CD8-positive, alpha-beta memory T cell (primary cell): Measurements from ENCODE around the gene NIM1K. TPM values are rescaled to one million over a fixed set of nuclear protein-coding genes. Genes with fewer than 3 reads are reported as not detected.

Experiments
- CTCF ChIA-PET: fragments of 350-600 bp; sonication (Branson Sonifier 250); formaldehyde crosslinking; loops from one replicate; lab custom pipeline; 2021; ENCODE audit warnings: antibody characterized with exemption; lab: Charles Lee
- POLR2A ChIA-PET: fragments of 350-600 bp; sonication (Branson Sonifier 250); formaldehyde crosslinking; loops from one replicate; lab custom pipeline; 2021; ENCODE audit warnings: antibody characterized with exemption; lab: Charles Lee
- DNase-seq, 5 donors: peaks; one replicate each; pipeline versions ENCODE4 v3.0.0 to v3.0.0-alpha.2; 2020 to 2022; ENCODE audit warnings: mixed read lengths in 1 of 5
- H3K27ac ChIP-seq: one replicate; pipeline ENCODE4 v1.7.0; 2013; ENCODE audit warnings: low read depth, mild to moderate bottlenecking, low read length, moderate library complexity
- H3K27me3 ChIP-seq: 2 replicates; pipeline ENCODE4 v1.7.0; 2013; ENCODE audit warnings: low read length, mild to moderate bottlenecking; ENCODE audit not compliant: insufficient read depth, poor library complexity, severe bottlenecking
- H3K36me3 ChIP-seq: 2 replicates; pipeline ENCODE4 v1.7.0; 2013; ENCODE audit warnings: mild to moderate bottlenecking, low read length, moderate library complexity; ENCODE audit not compliant: insufficient read depth
- H3K4me1 ChIP-seq: 2 replicates; pipeline ENCODE4 v1.7.0; 2013; ENCODE audit warnings: mild to moderate bottlenecking, low read length, moderate library complexity; ENCODE audit not compliant: insufficient read depth
- H3K4me3 ChIP-seq: 2 replicates; pipeline ENCODE4 v1.7.0; 2013; ENCODE audit warnings: mild to moderate bottlenecking, low read length
- H3K9me3 ChIP-seq: 2 replicates; pipeline ENCODE4 v1.7.0; 2013; ENCODE audit warnings: mild to moderate bottlenecking, low read length
- H3K27ac Mint-ChIP-seq, 8 donors: one replicate each; pipeline ENCODE4 v1.8.0; 2020 to 2021; ENCODE audit warnings: mixed read lengths in 8 of 8, mild to moderate bottlenecking in 6 of 8, inconsistent platforms in 3 of 8, moderate library complexity in 3 of 8
- H3K27me3 Mint-ChIP-seq, 2 donors: one replicate each; pipeline ENCODE4 v1.8.0; 2020 to 2021; ENCODE audit warnings: mixed read lengths in 2 of 2, mild to moderate bottlenecking in 1 of 2, moderate library complexity in 1 of 2
- H3K36me3 Mint-ChIP-seq, 3 donors: one replicate each; pipeline ENCODE4 v1.8.0; 2020 to 2021; ENCODE audit warnings: mixed read lengths in 3 of 3, inconsistent platforms in 1 of 3, mild to moderate bottlenecking in 1 of 3
- H3K4me1 Mint-ChIP-seq, 3 donors: one replicate each; pipeline ENCODE4 v1.8.0; 2020 to 2021; ENCODE audit warnings: mixed read lengths in 3 of 3, inconsistent platforms in 1 of 3, mild to moderate bottlenecking in 1 of 3
- H3K4me3 Mint-ChIP-seq, 7 donors: one replicate each; pipeline ENCODE4 v1.8.0; 2020 to 2021; ENCODE audit warnings: mixed read lengths in 7 of 7, mild to moderate bottlenecking in 6 of 7, moderate library complexity in 4 of 7, inconsistent platforms in 2 of 7
- H3K9me3 Mint-ChIP-seq, 5 donors: one replicate each; pipeline ENCODE4 v1.8.0; 2020 to 2022; ENCODE audit warnings: mixed read lengths in 5 of 5, mild to moderate bottlenecking in 3 of 5, moderate library complexity in 2 of 5, inconsistent platforms in 1 of 5
- polyA plus RNA-seq: library from polyadenylated mRNA; unstranded; fragments of 300-500 nt; fragmentation: Illumina TruSeq; gene quantifications from one replicate; pipeline ENCODE4 v1.2.3, GENCODE V29; 2021
- total RNA-seq, 2 experiments: library from RNA; stranded (reverse); gene quantifications; one replicate each; pipeline ENCODE4 v1.2.3, GENCODE V29; 2021

NIM1K gene
- total and polyA plus RNA-seq, 3 experiments from 2014 or later = 0.20 to 0.70 (median 0.40) TPM

- H3K9me3 ChIP-seq = no peaks in the 10 kb centered on the region
- no peaks in the 10 kb centered on the region for H3K36me3 ChIP-seq
- H3K27me3 ChIP-seq = no peaks in the 10 kb centered on the region
- H3K27ac Mint-ChIP-seq = peak overlapping the region in 1 of 8 donors; percentile 2
- H3K36me3 Mint-ChIP-seq = no peaks in the 10 kb centered on the region
- DNase-seq = no peak
- H3K27ac ChIP-seq = no peak overlapping the region
- peaks cover 0 to 5% (median 0%) of the 10 kb centered on the region in 3 donors for H3K4me1 Mint-ChIP-seq
- H3K4me3 ChIP-seq = no peak overlapping the region
- ChIA-PET CTCF (no interaction called here), POLR2A (no interaction called here)
- H3K27me3 Mint-ChIP-seq = peaks cover 0 to 3% of the 10 kb centered on the region in 2 donors
- no peaks in the 10 kb centered on the region for H3K4me1 ChIP-seq
- no peak overlapping the region for H3K4me3 Mint-ChIP-seq
- H3K9me3 Mint-ChIP-seq = no peaks in the 10 kb centered on the region
Observed at GRCh38 chr5:43233946-43234345, 41.9 kb downstream of the NIM1K start.

GRCh38 chr5:43236653-43237355 is 44.8 kb downstream of the NIM1K start:
- no peak for DNase-seq
- Histone ChIP-seq H3K27ac (no peak overlapping the region), H3K9me3 (no peaks in the 10 kb centered on the region), H3K36me3 (no peaks in the 10 kb centered on the region), H3K4me3 (no peak overlapping the region), H3K4me1 (no peaks in the 10 kb centered on the region), H3K27me3 (no peaks in the 10 kb centered on the region)
- POLR2A ChIA-PET = no interaction called here
- CTCF ChIA-PET = interaction anchor here (1.3 kb wide), 2 partner anchors 12 to 13 kb away, joined by 3 to 4 read pairs; no protein-coding TSS in a partner anchor
- H3K27ac Mint-ChIP-seq = no peak overlapping the region
- peaks cover 0 to 5% (median 0%) of the 10 kb centered on the region in 3 donors for H3K4me1 Mint-ChIP-seq
- H3K27me3 Mint-ChIP-seq = peaks cover 0 to 4% of the 10 kb centered on the region in 2 donors
- no peaks in the 10 kb centered on the region for H3K9me3 Mint-ChIP-seq
- no peak overlapping the region for H3K4me3 Mint-ChIP-seq
- H3K36me3 Mint-ChIP-seq = no peaks in the 10 kb centered on the region

- peaks cover 0 to 13% (median 3%) of the 10 kb centered on the region in 3 donors for H3K4me1 Mint-ChIP-seq
- ChIA-PET CTCF (no interaction called here), POLR2A (no interaction called here)
- H3K4me3 Mint-ChIP-seq = no peak overlapping the region
- H3K27ac Mint-ChIP-seq = no peak overlapping the region
- Histone ChIP-seq H3K27me3 (no peaks in the 10 kb centered on the region), H3K27ac (no peak overlapping the region), H3K9me3 (no peaks in the 10 kb centered on the region), H3K4me3 (no peak overlapping the region), H3K4me1 (no peaks in the 10 kb centered on the region), H3K36me3 (no peaks in the 10 kb centered on the region)
- peaks cover 21 to 51% of the 10 kb centered on the region in 2 donors for H3K27me3 Mint-ChIP-seq
- no peak for DNase-seq
- H3K9me3 Mint-ChIP-seq = no peaks in the 10 kb centered on the region
- peaks cover 0 to 2% (median 0%) of the 10 kb centered on the region in 3 donors for H3K36me3 Mint-ChIP-seq
Observed at GRCh38 chr5:43242196-43242595, 50.2 kb downstream of the NIM1K start.

DNA sequence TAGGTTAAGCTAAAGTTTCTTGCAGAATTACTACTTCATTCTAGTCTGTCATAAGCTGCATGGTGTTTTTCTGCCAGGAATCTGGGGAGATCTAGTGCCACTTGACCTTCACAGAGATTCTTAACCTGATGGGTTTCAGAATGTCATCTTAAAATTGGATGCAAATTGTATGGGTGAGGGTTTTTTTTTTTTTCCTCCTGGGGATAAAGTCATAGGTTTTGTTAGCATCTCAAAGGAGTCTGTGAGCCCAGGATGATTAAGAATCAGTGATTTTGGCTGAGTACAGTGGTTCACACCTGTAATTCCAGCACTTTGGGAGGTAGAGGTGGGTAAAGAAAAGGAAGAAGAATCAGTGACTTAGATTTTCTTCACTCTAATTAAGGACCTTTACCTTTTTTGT is 51.2 kb downstream of the NIM1K start:
- Mint-ChIP-seq H3K36me3 (peaks cover 0 to 2% (median 1%) of the 10 kb centered on the region in 3 donors), H3K4me3 (no peak overlapping the region), H3K9me3 (no peaks in the 10 kb centered on the region), H3K27ac (no peak overlapping the region), H3K4me1 (peaks cover 0 to 13% (median 3%) of the 10 kb centered on the region in 3 donors), H3K27me3 (peaks cover 21 to 54% of the 10 kb centered on the region in 2 donors)
- no peak overlapping the region for H3K27ac ChIP-seq
- ChIA-PET CTCF (interaction anchor here (0.7 kb wide), 1 partner anchor 10 kb away, joined by 3 read pairs; no protein-coding TSS in a partner anchor), POLR2A (no interaction called here)
- DNase-seq = no peak
- no peaks in the 10 kb centered on the region for H3K27me3 ChIP-seq
- H3K4me3 ChIP-seq = no peak overlapping the region
- H3K36me3 ChIP-seq = no peaks in the 10 kb centered on the region
- no peaks in the 10 kb centered on the region for H3K4me1 ChIP-seq
- H3K9me3 ChIP-seq = no peaks in the 10 kb centered on the region

GRCh38 chr5:43244823-43245565 is 53.0 kb downstream of the NIM1K start:
- no peaks in the 10 kb centered on the region for H3K9me3 ChIP-seq
- no peak for DNase-seq
- no peaks in the 10 kb centered on the region for H3K4me1 ChIP-seq
- peaks cover 0 to 13% (median 3%) of the 10 kb centered on the region in 3 donors for H3K4me1 Mint-ChIP-seq
- H3K27ac Mint-ChIP-seq = peak overlapping the region in 1 of 8 donors; percentile 25
- H3K27me3 Mint-ChIP-seq = peaks cover 21 to 53% of the 10 kb centered on the region in 2 donors
- ChIA-PET CTCF (no interaction called here), POLR2A (no interaction called here)
- H3K9me3 Mint-ChIP-seq = no peaks in the 10 kb centered on the region
- H3K27ac ChIP-seq = no peak overlapping the region
- H3K36me3 ChIP-seq = no peaks in the 10 kb centered on the region
- peaks cover 0 to 3% (median 2%) of the 10 kb centered on the region in 3 donors for H3K36me3 Mint-ChIP-seq
- H3K27me3 ChIP-seq = no peaks in the 10 kb centered on the region
- peak overlapping the region in 2 of 7 donors; percentile 49 to 63 for H3K4me3 Mint-ChIP-seq
- H3K4me3 ChIP-seq = no peak overlapping the region

DNA sequence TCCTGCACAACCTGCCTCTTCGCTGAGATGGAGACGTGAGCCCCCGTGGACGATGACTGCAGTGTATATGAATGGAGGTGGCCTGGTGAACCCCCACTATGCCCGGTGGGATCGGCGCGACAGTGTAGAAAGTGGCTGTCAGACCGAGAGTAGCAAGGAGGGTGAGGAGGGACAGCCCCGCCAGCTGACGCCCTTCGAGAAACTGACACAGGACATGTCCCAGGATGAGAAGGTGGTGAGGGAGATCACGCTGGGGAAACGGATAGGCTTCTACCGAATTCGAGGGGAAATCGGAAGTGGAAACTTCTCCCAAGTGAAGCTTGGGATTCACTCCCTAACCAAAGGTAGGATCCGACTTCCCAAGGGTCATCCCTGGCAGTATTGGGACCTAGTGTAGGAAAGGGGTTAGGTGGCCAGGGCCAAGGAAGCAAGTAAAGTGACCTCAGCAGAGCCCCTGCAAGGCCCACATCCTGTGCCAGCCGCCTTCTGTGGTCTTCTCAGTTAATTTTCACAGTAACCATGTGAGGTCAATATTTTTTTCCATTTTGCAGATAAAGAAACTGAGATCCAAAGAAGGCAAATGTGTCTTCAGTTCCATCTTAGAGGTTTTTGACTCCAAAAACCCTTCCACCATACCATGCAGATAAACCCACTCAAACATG is 53.8 kb downstream of the NIM1K start:
- ChIA-PET POLR2A (no interaction called here), CTCF (no interaction called here)
- Histone ChIP-seq H3K9me3 (no peaks in the 10 kb centered on the region), H3K27ac (no peak overlapping the region), H3K4me3 (no peak overlapping the region), H3K36me3 (no peaks in the 10 kb centered on the region), H3K27me3 (no peaks in the 10 kb centered on the region), H3K4me1 (no peaks in the 10 kb centered on the region)
- H3K9me3 Mint-ChIP-seq = no peaks in the 10 kb centered on the region
- peak overlapping the region in 4 of 7 donors; percentile 20 to 78 (median 56) for H3K4me3 Mint-ChIP-seq
- peak overlapping the region in 1 of 8 donors; percentile 80 for H3K27ac Mint-ChIP-seq
- no peak for DNase-seq
- peaks cover 21 to 53% of the 10 kb centered on the region in 2 donors for H3K27me3 Mint-ChIP-seq
- peaks cover 0 to 13% (median 3%) of the 10 kb centered on the region in 3 donors for H3K4me1 Mint-ChIP-seq
- H3K36me3 Mint-ChIP-seq = peaks cover 0 to 3% (median 2%) of the 10 kb centered on the region in 3 donors

DNA sequence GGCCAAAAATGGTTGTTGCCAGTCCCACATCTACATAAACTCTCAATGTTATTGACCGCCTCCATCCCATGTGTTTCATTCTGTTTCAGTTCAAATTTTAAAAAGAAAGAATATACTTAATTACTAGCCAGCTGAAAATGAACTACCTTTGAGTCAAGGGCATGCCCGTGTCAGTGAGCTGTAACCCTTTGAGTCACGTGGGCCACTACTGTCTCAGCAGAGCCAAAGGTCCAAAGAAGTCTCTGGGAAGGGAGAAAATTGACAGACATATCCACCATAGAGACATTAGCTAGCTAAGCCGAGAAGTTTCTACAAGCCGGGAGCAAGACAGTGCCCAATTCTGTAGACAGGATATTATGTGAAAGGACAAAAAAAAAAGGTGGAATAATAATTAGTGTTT is 59.7 kb downstream of the NIM1K start:
- H3K4me3 Mint-ChIP-seq = no peak overlapping the region
- POLR2A ChIA-PET = no interaction called here
- peaks cover 0 to 3% (median 2%) of the 10 kb centered on the region in 3 donors for H3K36me3 Mint-ChIP-seq
- no peak overlapping the region for H3K27ac Mint-ChIP-seq
- CTCF ChIA-PET = no interaction called here
- no peak overlapping the region for H3K4me3 ChIP-seq
- peaks cover 0 to under 1% (median 0%) of the 10 kb centered on the region in 3 donors for H3K4me1 Mint-ChIP-seq
- no peak overlapping the region for H3K27ac ChIP-seq
- H3K9me3 ChIP-seq = no peaks in the 10 kb centered on the region
- no peaks in the 10 kb centered on the region for H3K27me3 ChIP-seq
- no peaks in the 10 kb centered on the region for H3K9me3 Mint-ChIP-seq
- peaks cover 7 to 31% of the 10 kb centered on the region in 2 donors for H3K27me3 Mint-ChIP-seq
- H3K36me3 ChIP-seq = no peaks in the 10 kb centered on the region
- DNase-seq = no peak
- H3K4me1 ChIP-seq = no peaks in the 10 kb centered on the region
